SJCRH30 (cell line): ENCODE results near the gene AMMECR1. TPM values are rescaled to one million over a fixed set of nuclear protein-coding genes. Genes with fewer than 3 reads are reported as not detected.
"Not testable (repeated sequence)": the region's sequence is repeated elsewhere in the genome, so short reads cannot be mapped to it uniquely, and the experiment has no call there.

Experiments used
- DNase-seq, 2 experiments: peaks; one replicate each; pipeline ENCODE4 v3.0.0-alpha.2; 2015 to 2020
- H3K27ac ChIP-seq: fragments of 250-450 bp; sonication (Bioruptor Pico); 2 replicates; pipeline ENCODE4 v1.5.1; 2020; ENCODE audit warnings: mild to moderate bottlenecking, moderate library complexity
- H3K27me3 ChIP-seq: fragments of 250-450 bp; sonication (Bioruptor Pico); 2 replicates; pipeline ENCODE4 v1.5.1; 2020; ENCODE audit warnings: mild to moderate bottlenecking, moderate library complexity
- H3K36me3 ChIP-seq: fragments of 250-450 bp; sonication (Bioruptor Pico); 2 replicates; pipeline ENCODE4 v1.5.1; 2020; ENCODE audit warnings: mild to moderate bottlenecking, moderate library complexity
- H3K4me1 ChIP-seq: fragments of 250-450 bp; sonication (Bioruptor Pico); 2 replicates; pipeline ENCODE4 v1.5.1; 2020; ENCODE audit warnings: mild to moderate bottlenecking, moderate library complexity
- H3K4me3 ChIP-seq: fragments of 250-450 bp; sonication (Bioruptor Pico); 2 replicates; pipeline ENCODE4 v1.5.1; 2020; ENCODE audit warnings: mild to moderate bottlenecking, moderate library complexity
- H3K9me3 ChIP-seq: fragments of 250-450 bp; sonication (Bioruptor Pico); replicated peaks from 2 replicates; pipeline ENCODE4 v1.5.1; 2020; ENCODE audit warnings: mild to moderate bottlenecking, moderate library complexity
- total RNA-seq: library from RNA; depleted of rRNA; stranded (reverse); fragments of >200 nt; shearing (Covaris generic); gene quantifications from 2 replicates; pipeline ENCODE4 v1.2.3, GENCODE V29; 2014; rRNA removed

Gene AMMECR1
- total RNA-seq = 11.2 and 12.4 TPM in 2 replicates

GRCh38 chrX:110317820-110318663, at the start of gene AMMECR1:
Gene AMMECR1, minus strand, starts transcription at chrX:110318085. Its CDS starts 14 bp downstream, at chrX:110318071.
- Histone ChIP-seq H3K4me3 (peak within 1 kb of the TSS; percentile 94), H3K9me3 (no peaks in the 10 kb centered on the region), H3K4me1 (no peaks in the 10 kb centered on the region), H3K27me3 (no peaks in the 10 kb centered on the region), H3K27ac (peak within 1 kb of the TSS; percentile 78), H3K36me3 (no peaks in the 10 kb centered on the region)
- DNase-seq = peak; percentile 80 to 81

DNA sequence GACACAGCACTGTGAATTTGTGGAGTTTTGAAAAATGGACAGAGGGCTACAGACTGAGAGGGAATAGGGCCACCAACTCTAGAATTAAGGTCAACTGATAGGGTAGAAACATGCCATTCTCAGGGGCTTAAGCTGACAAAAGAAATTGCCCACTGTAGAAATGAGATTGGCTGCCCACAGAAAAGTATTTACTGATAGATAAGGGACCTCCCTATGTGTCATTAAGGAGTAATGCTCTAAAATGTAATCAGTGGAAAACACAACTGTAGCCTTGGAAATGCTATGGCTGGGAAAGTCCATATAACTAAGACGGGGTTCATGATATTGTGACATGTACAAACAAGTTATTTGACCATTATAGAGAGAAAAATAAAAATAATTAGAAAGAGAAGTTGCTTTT, 45.4 kb upstream of the AMMECR1 start:
- H3K9me3 ChIP-seq = no peaks in the 10 kb centered on the region
- H3K4me1 ChIP-seq = no peaks in the 10 kb centered on the region
- no peaks in the 10 kb centered on the region for H3K36me3 ChIP-seq
- no peaks in the 10 kb centered on the region for H3K27me3 ChIP-seq
- no peak for DNase-seq
- no peak overlapping the region for H3K4me3 ChIP-seq
- no peak overlapping the region for H3K27ac ChIP-seq

DNA sequence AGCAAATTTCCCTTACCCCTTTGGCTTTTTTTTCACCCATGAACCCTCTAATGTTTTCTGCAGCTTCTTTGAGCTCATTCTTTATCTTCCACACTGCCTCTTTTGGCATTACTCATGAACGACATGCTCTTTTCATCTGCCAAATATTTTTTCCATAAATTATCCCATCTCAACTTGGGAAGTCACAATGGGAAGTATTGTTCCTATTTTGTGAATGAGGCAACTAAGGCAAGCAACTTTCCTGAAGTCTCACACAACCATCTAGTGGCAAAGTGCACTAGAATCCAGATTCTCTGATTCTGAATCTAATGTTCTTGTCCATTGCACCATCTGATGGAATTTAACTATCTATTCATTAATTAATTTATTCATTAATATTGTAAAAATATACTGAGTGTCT, 41.4 kb upstream of the AMMECR1 start:
- no peak overlapping the region for H3K27ac ChIP-seq
- no peaks in the 10 kb centered on the region for H3K9me3 ChIP-seq
- no peaks in the 10 kb centered on the region for H3K4me1 ChIP-seq
- H3K36me3 ChIP-seq = no peaks in the 10 kb centered on the region
- no peak overlapping the region for H3K4me3 ChIP-seq
- H3K27me3 ChIP-seq = no peaks in the 10 kb centered on the region
- DNase-seq = no peak

- Histone ChIP-seq H3K9me3 (no peaks in the 10 kb centered on the region), H3K27ac (no peak within 1 kb of the TSS), H3K36me3 (no peaks in the 10 kb centered on the region), H3K4me1 (no peaks in the 10 kb centered on the region), H3K4me3 (no peak within 1 kb of the TSS), H3K27me3 (no peaks in the 10 kb centered on the region)
- no peak for DNase-seq
Observed at GRCh38 chrX:110358548-110358947, 40.7 kb upstream of the AMMECR1 start, which contains the start of gene RTL9. Gene RTL9, plus strand, starts transcription at chrX:110358848. Its CDS starts 91,770 bp downstream, at chrX:110450618.

GRCh38 chrX:110346681-110347080, 28.8 kb upstream of the AMMECR1 start:
- Histone ChIP-seq H3K27me3 (no peaks in the 10 kb centered on the region), H3K4me1 (no peaks in the 10 kb centered on the region), H3K36me3 (no peaks in the 10 kb centered on the region), H3K4me3 (no peak overlapping the region), H3K27ac (no peak overlapping the region), H3K9me3 (no peaks in the 10 kb centered on the region)
- no peak for DNase-seq

- peak in 1 of 2 experiments; percentile 24 for DNase-seq
- Histone ChIP-seq H3K9me3 (no peaks in the 10 kb centered on the region), H3K36me3 (no peaks in the 10 kb centered on the region), H3K4me1 (0 out of 2 replicates have a peak, but pooled peaks cover 5% of the 10 kb centered on the region), H3K27ac (no peak overlapping the region), H3K27me3 (no peaks in the 10 kb centered on the region), H3K4me3 (peak overlapping the region; percentile 20; the same call in 1 of the 2 replicates)
Observed at GRCh38 chrX:110341189-110342035, 23.5 kb upstream of the AMMECR1 start.

DNA sequence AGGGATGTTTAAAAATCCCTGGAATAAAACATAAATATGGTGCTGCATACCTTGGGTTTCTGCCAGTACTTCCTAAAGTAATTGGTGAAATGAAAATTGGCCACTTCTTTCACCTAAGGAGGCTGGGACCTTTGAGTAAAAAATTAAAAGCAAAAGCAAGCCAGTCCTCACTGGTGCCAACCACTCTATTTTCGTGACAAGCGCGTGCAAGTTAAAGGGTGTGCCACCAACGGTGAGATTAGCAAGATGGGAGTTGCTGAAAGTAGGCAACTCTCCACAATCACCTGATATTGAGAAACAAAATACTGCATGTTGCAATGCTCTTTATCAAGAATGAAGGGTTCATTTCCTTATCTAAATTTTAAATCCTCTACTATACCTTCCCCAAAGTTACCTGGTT, 21.1 kb upstream of the AMMECR1 start:
- Histone ChIP-seq H3K27me3 (no peaks in the 10 kb centered on the region), H3K9me3 (no peaks in the 10 kb centered on the region), H3K4me3 (no peak overlapping the region), H3K27ac (no peak overlapping the region), H3K4me1 (0 out of 2 replicates have a peak, but pooled peaks cover 5% of the 10 kb centered on the region), H3K36me3 (no peaks in the 10 kb centered on the region)
- no peak for DNase-seq

GRCh38 chrX:110333458-110333857, 15.6 kb upstream of the AMMECR1 start:
- H3K27me3 ChIP-seq, H3K4me1 ChIP-seq, H3K27ac ChIP-seq, DNase-seq, H3K4me3 ChIP-seq, H3K9me3 ChIP-seq, H3K36me3 ChIP-seq: not testable (repeated sequence)

GRCh38 chrX:110331444-110332030, 13.7 kb upstream of the AMMECR1 start:
- Histone ChIP-seq H3K4me1 (no peaks in the 10 kb centered on the region), H3K27ac (no peak overlapping the region), H3K36me3 (no peaks in the 10 kb centered on the region), H3K9me3 (no peaks in the 10 kb centered on the region), H3K4me3 (no peak overlapping the region), H3K27me3 (no peaks in the 10 kb centered on the region)
- DNase-seq = no peak

GRCh38 chrX:110328613-110329012, 10.7 kb upstream of the AMMECR1 start:
- H3K27ac ChIP-seq, H3K9me3 ChIP-seq, H3K4me1 ChIP-seq, DNase-seq, H3K36me3 ChIP-seq, H3K4me3 ChIP-seq, H3K27me3 ChIP-seq: not testable (repeated sequence)

DNA sequence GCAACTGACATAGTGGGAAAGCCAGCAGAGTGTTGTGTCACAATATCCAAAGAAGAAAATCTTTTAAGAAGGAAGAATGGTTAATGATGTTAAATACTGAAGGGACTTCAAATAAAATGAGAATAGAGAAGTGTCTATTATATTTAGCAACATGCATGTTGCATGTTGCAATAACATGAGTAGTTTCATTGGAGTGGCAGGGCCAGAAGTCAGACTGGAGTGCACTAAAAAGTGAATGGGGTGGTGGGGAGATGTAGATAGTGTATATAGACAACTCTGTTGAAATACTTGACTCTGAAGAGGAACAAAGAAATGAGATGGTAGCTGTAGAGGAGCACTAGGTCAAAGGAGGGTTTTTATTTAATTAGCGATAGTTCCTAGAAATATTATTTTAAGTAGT, 9.5 kb upstream of the AMMECR1 start:
- DNase-seq = no peak
- Histone ChIP-seq H3K27me3 (no peaks in the 10 kb centered on the region), H3K4me1 (no peaks in the 10 kb centered on the region), H3K9me3 (no peaks in the 10 kb centered on the region), H3K4me3 (no peak overlapping the region), H3K27ac (no peak overlapping the region), H3K36me3 (no peaks in the 10 kb centered on the region)

- no peaks in the 10 kb centered on the region for H3K4me1 ChIP-seq
- H3K27me3 ChIP-seq = no peaks in the 10 kb centered on the region
- H3K36me3 ChIP-seq = no peaks in the 10 kb centered on the region
- H3K4me3 ChIP-seq = no peak overlapping the region
- H3K27ac ChIP-seq = no peak overlapping the region
- H3K9me3 ChIP-seq = no peaks in the 10 kb centered on the region
- DNase-seq = no peak
Observed at GRCh38 chrX:110326712-110327111, 8.8 kb upstream of the AMMECR1 start.

GRCh38 chrX:110322603-110323002, 4.7 kb upstream of the AMMECR1 start:
- H3K27me3 ChIP-seq = no peaks in the 10 kb centered on the region
- no peaks in the 10 kb centered on the region for H3K4me1 ChIP-seq
- no peaks in the 10 kb centered on the region for H3K9me3 ChIP-seq
- H3K4me3 ChIP-seq = no peak overlapping the region
- no peaks in the 10 kb centered on the region for H3K36me3 ChIP-seq
- no peak overlapping the region for H3K27ac ChIP-seq
- DNase-seq = no peak

DNA sequence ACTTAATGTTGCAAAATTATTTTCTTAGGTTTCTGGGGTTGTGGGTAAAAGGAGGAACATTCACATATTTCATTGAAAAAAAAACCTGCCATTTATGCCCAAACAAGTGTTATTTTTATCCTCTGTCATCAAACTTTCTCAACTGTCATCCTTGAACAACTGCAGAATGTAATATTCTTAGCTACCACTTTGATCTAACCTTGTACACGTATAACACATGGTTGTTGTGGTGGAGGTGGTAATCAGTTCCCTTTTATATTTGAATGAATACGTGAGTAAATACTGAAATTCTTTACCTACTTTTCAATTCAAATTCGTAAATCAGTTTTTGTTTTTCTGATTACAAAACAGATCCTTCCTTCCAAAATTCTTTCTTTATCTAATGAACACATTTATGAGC, 3.8 kb upstream of the AMMECR1 start:
- H3K36me3 ChIP-seq = no peaks in the 10 kb centered on the region
- no peaks in the 10 kb centered on the region for H3K9me3 ChIP-seq
- DNase-seq = no peak
- H3K27ac ChIP-seq = no peak overlapping the region
- no peaks in the 10 kb centered on the region for H3K27me3 ChIP-seq
- no peaks in the 10 kb centered on the region for H3K4me1 ChIP-seq
- H3K4me3 ChIP-seq = no peak overlapping the region

DNA sequence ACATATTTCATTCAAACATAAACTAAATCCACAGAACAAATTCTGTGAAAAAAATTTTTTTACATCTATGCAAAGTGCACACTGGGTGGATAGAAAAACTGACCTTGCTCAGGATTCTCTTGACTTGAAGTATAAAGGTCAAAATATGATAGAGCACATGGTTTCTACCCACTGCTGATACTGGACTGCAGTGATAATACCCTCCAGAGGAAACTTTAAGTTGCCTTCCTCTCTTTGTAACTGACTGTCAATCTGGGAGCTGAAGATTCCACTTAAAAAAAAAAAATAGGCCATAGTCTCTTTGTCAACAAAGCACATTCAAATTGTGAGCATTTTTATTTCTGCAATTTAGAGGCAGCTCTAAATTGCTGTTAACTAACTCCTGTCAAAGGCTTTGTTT, 3.2 kb upstream of the AMMECR1 start:
- Histone ChIP-seq H3K9me3 (no peaks in the 10 kb centered on the region), H3K27me3 (no peaks in the 10 kb centered on the region), H3K4me1 (no peaks in the 10 kb centered on the region), H3K36me3 (no peaks in the 10 kb centered on the region), H3K4me3 (no peak overlapping the region), H3K27ac (no peak overlapping the region)
- DNase-seq = no peak
